ENCODE data around the gene HRH2.

HRH2 gene

GRCh38 chr5:175700991-175701390, 43.1 kb downstream of the HRH2 start:
- POLR2A ChIA-PET: no interaction called here
- no peak for DNase-seq (ENCODE audit: extremely low spot score)
- CTCF ChIA-PET: interaction anchor here (0.7 to 3.0 kb wide), 9 partner anchors 8 to 171 kb away, joined by 3 to 15 read pairs (median 4); no protein-coding TSS in a partner anchor
- TF ChIP-seq CTCF (IDR thresholded peaks at IDR 0.05; ENCODE audit: control extremely low read depth, extremely low read depth, low read depth, missing control alignments): peak; percentile 25

GRCh38 chr5:175701797-175702196, 43.9 kb downstream of the HRH2 start:
- no peak for TF ChIP-seq CTCF (IDR thresholded peaks at IDR 0.05; ENCODE audit: control extremely low read depth, extremely low read depth, low read depth, missing control alignments)
- POLR2A ChIA-PET: no interaction called here
- no peak for DNase-seq (ENCODE audit: extremely low spot score)
- CTCF ChIA-PET: interaction anchor here (1.1 to 3.0 kb wide), 7 partner anchors 9 to 167 kb away, joined by 3 to 15 read pairs (median 5); no protein-coding TSS in a partner anchor

- POLR2A ChIA-PET: no interaction called here
- CTCF ChIA-PET: interaction anchor here (0.7 to 1.6 kb wide), 4 partner anchors 12 to 325 kb away, joined by 3 to 6 read pairs (median 3); no protein-coding TSS in a partner anchor
- TF ChIP-seq CTCF (IDR thresholded peaks at IDR 0.05; ENCODE audit: control extremely low read depth, extremely low read depth, low read depth, missing control alignments): no peak
- no peak for DNase-seq (ENCODE audit: extremely low spot score)
Observed at GRCh38 chr5:175706499-175706898, 48.6 kb downstream of the HRH2 start.

- no peak for DNase-seq (ENCODE audit: extremely low spot score)
- TF ChIP-seq CTCF (IDR thresholded peaks at IDR 0.05; ENCODE audit: control extremely low read depth, extremely low read depth, low read depth, missing control alignments): no peak
- CTCF ChIA-PET: interaction anchor here (0.9 to 1.1 kb wide), 2 partner anchors 10 to 327 kb away, joined by 3 read pairs; no protein-coding TSS in a partner anchor
- POLR2A ChIA-PET: no interaction called here
Observed at GRCh38 chr5:175707751-175708375, 50.0 kb downstream of the HRH2 start.

GRCh38 chr5:175709276-175709781, 51.5 kb downstream of the HRH2 start:
- no peak for TF ChIP-seq CTCF (IDR thresholded peaks at IDR 0.05; ENCODE audit: control extremely low read depth, extremely low read depth, low read depth, missing control alignments)
- ChIA-PET CTCF (interaction anchor here (1.6 kb wide), 1 partner anchor 10 kb away, joined by 5 read pairs; no protein-coding TSS in a partner anchor), POLR2A (no interaction called here)
- no peak for DNase-seq (ENCODE audit: extremely low spot score)

- no peak for TF ChIP-seq CTCF (IDR thresholded peaks at IDR 0.05; ENCODE audit: control extremely low read depth, extremely low read depth, low read depth, missing control alignments)
- POLR2A ChIA-PET: no interaction called here
- CTCF ChIA-PET: interaction anchor here (1.6 kb wide), 1 partner anchor 9 kb away, joined by 5 read pairs; no protein-coding TSS in a partner anchor
- DNase-seq (ENCODE audit: extremely low spot score): no peak
Observed at GRCh38 chr5:175710326-175710725, 52.5 kb downstream of the HRH2 start.

All from GM10248 (cell line).